ENCODE data around the gene ZNF304. TPM values are rescaled to one million over a fixed set of nuclear protein-coding genes. Genes with fewer than 3 reads are reported as not detected.

ZNF304 gene
- total and polyA plus RNA-seq, 2 of the 4 experiments (the other 2 are of a cell fraction): 3.9 to 16.1 TPM

DNA sequence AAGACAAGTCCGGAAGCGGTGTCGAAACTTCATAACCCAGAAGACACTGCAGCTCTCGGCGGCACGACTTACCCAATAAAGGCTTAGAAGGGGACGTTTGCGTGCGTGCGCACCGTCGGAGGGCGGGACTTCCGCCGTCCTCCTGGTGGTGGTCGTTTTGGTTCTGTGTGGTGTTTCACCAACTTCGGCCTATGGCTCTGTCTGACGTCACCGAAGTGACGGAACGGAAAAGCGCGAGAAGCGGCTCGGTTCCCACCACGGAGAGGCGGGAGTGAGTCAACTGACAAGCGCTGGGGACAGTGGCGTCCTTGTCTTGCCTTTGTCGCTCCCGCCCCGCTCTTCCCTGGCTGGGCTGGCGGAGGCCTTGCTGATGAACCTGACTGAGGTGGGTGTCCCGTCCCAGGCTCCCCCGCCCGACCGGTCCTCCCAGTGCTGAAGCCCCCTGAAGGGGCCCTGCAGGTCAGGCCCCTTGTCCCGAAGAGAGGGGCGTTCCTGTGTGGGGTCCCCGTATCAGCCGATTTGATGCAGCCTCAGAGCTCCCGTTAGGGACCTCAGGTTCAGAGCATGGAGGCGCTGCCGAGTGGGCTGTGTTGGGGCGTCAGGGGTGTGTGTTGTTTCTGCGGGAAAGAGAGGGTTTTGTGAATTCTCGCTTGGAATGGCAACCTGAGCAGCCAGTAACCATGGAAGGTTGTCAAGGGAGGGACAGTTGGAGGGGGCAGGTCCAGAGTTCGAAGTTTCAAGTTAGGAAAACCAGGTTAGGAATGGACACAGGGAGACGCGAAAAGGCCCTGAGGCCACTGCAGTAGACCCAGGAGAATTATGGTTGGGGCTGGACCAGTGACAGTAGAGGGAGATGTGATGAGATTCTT, 38.9 kb downstream of the ZNF304 start, which contains the start of gene ZNF548:
Gene ZNF548, plus strand, starts transcription at position 125 of the 869 bp plus-strand sequence. Its CDS starts 246 bp downstream, at position 371.
- Histone ChIP-seq H2BK15ac (ENCODE audit: low read depth, low read length) (peak within 1 kb of the TSS; percentile 96), H2BK20ac (ENCODE audit: low read depth, low read length) (peak within 1 kb of the TSS; percentile 16; the same call in 1 of the 2 replicates), H4K20me1 (ENCODE audit: insufficient read depth, low read length) (peaks cover 4% of the 10 kb centered on the region; the same call in 1 of the 2 replicates), H3K18ac (ENCODE audit: low read depth, low read length) (peak within 1 kb of the TSS; percentile 11; the same call in 1 of the 2 replicates), H2BK120ac (ENCODE audit: low read depth, low read length) (peak within 1 kb of the TSS; percentile 27), H3K23ac (ENCODE audit: low read depth, low read length) (peak within 1 kb of the TSS; percentile 50; the same call in 1 of the 2 replicates), H3K9ac (ENCODE audit: low read depth, low read length) (peak within 1 kb of the TSS; percentile 49), H2AK9ac (replicated peaks; ENCODE audit: low read depth, low read length, poor library complexity) (peak within 1 kb of the TSS; percentile 93), H3K56ac (ENCODE audit: extremely low read depth, insufficient read depth, low read length) (peak within 1 kb of the TSS; percentile 65), H3K9me1 (ENCODE audit: insufficient read depth, low read length) (no peaks in the 10 kb centered on the region), H3K4ac (ENCODE audit: low read depth, low read length) (peak within 1 kb of the TSS; percentile 51), H4K8ac (ENCODE audit: low read depth in 2 of 2, low read length in 2 of 2) (peak within 1 kb of the TSS; percentile 98), H3K79me1 (ENCODE audit: low read depth in 1 of 2, low read length in 2 of 2) (peaks cover 4 to 31% of the 10 kb centered on the region in 2 experiments; a peak in 3 of 4 replicates), H4K91ac (ENCODE audit: insufficient read depth, low read depth, low read length) (peak within 1 kb of the TSS; percentile 72), H3K27ac (ENCODE audit: insufficient read depth, low read length) (peak within 1 kb of the TSS; percentile 31), H2AK5ac (ENCODE audit: low read depth, low read length) (peak within 1 kb of the TSS; percentile 50), H4K5ac (ENCODE audit: low read depth, low read length) (peak within 1 kb of the TSS; percentile 93), H2AFZ (replicated peaks; ENCODE audit: low read length, poor library complexity) (peak within 1 kb of the TSS; percentile 95), H3K36me3 (ENCODE audit: control insufficient read depth, insufficient read depth, low read length) (peaks cover 8% of the 10 kb centered on the region), H3K9me3 (ENCODE audit: control insufficient read depth, insufficient read depth, low read length) (no peaks in the 10 kb centered on the region), H3K27me3 (ENCODE audit: control insufficient read depth, insufficient read depth, low read length) (no peaks in the 10 kb centered on the region), H3K4me2 (ENCODE audit: low read depth, low read length) (peak within 1 kb of the TSS; percentile 84), H3K14ac (replicated peaks; ENCODE audit: low read depth, low read length) (peak within 1 kb of the TSS; percentile 66), H2BK5ac (ENCODE audit: low read depth, low read length, poor library complexity, severe bottlenecking) (peak within 1 kb of the TSS; percentile 67), H3K4me1 (ENCODE audit: control insufficient read depth, insufficient read depth, low read length) (peaks cover 2% of the 10 kb centered on the region; the same call in 1 of the 2 replicates), H3K4me3 (ENCODE audit: insufficient read depth, low read depth, low read length) (peak within 1 kb of the TSS; percentile 50)
- dilution Hi-C loops (cut with HindIII; ENCODE audit: low sequenced_read_pairs, unreplicated experiment): no loop called here
- BruUV-seq (replicated peaks): no TSS peak
- intact Hi-C loops (cut with micrococcal nuclease): no loop called here
- 0% methylated on average over 28 of the region's 50 CpGs; no CpG with 5 or more reads in 1 of the 2 experiments for WGBS, 2 experiments (ENCODE audit: extremely low coverage in 2 of 2, insufficient read length in 1 of 2)
- in situ Hi-C loops (cut with MboI; ENCODE audit: low sequenced_read_pairs): loop anchor here (25.0 kb wide), 1 partner anchor 978 kb away; the partner anchor contains the start of gene ZNF583
- DNase-seq (peak; percentile 100), ATAC-seq (ENCODE audit: low read depth) (peak; percentile 96)
- ChIA-PET POLR2A (ENCODE audit: unreplicated experiment) (interaction anchor here (0.5 to 1.0 kb wide), 2 partner anchors 27 to 285 kb away, joined by 3 read pairs; no protein-coding TSS in a partner anchor), CTCF (interaction anchor here (0.7 to 1.0 kb wide), 2 partner anchors 16 to 23 kb away, joined by 3 to 4 read pairs; no protein-coding TSS in a partner anchor)
- TF ChIP-seq MXI1 (IDR thresholded peaks at IDR 0.05; ENCODE audit: borderline replicate concordance, low read depth, low read length) (no peak), SMC3 (IDR thresholded peaks at IDR 0.05; ENCODE audit: low read depth, low read length) (0 out of 2 replicates have a peak, but pooled peaks have one; percentile 8), NFE2L2 (IDR thresholded peaks at IDR 0.05; ENCODE audit: low read depth, low read length) (no peak; the same call in 1 of the 2 replicates), RCOR1 (IDR thresholded peaks at IDR 0.05; ENCODE audit: insufficient replicate concordance, low read length) (no peak), RAD21 (IDR thresholded peaks at IDR 0.05; ENCODE audit: low read length) (no peak), FOS (IDR thresholded peaks at IDR 0.05; ENCODE audit: low read depth, low read length) (peak; percentile 53), CHD1 (IDR thresholded peaks at IDR 0.05; ENCODE audit: low read depth, low read length) (no peak), CEBPB (IDR thresholded peaks at IDR 0.05; ENCODE audit: low read depth, low read length) (peak; percentile 95), POLR2A (IDR thresholded peaks at IDR 0.05; ENCODE audit: low read depth, low read length) (peak; percentile 87), BHLHE40 (IDR thresholded peaks at IDR 0.05; ENCODE audit: low read depth, low read length) (0 out of 2 replicates have a peak, but pooled peaks have one; percentile 6), RFX5 (IDR thresholded peaks at IDR 0.05; ENCODE audit: low read depth, low read length) (no peak)
- TF ChIP-seq, protein P1, sequence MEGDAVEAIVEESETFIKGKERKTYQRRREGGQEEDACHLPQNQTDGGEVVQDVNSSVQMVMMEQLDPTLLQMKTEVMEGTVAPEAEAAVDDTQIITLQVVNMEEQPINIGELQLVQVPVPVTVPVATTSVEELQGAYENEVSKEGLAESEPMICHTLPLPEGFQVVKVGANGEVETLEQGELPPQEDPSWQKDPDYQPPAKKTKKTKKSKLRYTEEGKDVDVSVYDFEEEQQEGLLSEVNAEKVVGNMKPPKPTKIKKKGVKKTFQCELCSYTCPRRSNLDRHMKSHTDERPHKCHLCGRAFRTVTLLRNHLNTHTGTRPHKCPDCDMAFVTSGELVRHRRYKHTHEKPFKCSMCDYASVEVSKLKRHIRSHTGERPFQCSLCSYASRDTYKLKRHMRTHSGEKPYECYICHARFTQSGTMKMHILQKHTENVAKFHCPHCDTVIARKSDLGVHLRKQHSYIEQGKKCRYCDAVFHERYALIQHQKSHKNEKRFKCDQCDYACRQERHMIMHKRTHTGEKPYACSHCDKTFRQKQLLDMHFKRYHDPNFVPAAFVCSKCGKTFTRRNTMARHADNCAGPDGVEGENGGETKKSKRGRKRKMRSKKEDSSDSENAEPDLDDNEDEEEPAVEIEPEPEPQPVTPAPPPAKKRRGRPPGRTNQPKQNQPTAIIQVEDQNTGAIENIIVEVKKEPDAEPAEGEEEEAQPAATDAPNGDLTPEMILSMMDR (conservative IDR thresholded peaks at IDR 0.05; ENCODE audit: low read depth, low read length): peak; percentile 34
- TF ChIP-seq, protein P2, sequence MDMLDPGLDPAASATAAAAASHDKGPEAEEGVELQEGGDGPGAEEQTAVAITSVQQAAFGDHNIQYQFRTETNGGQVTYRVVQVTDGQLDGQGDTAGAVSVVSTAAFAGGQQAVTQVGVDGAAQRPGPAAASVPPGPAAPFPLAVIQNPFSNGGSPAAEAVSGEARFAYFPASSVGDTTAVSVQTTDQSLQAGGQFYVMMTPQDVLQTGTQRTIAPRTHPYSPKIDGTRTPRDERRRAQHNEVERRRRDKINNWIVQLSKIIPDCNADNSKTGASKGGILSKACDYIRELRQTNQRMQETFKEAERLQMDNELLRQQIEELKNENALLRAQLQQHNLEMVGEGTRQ (IDR thresholded peaks at IDR 0.05; ENCODE audit: low read depth, low read length): no peak

Measured in IMR-90 (cell line).